Breast epithelium (tissue), 3 donors: ENCODE measurements around the gene POR.

Experiments
- POLR2A ChIP-seq: fragments of 450-650 bp; IDR thresholded peaks from one replicate; pipeline ENCODE4 v1.6.1; 2016; ENCODE audit warnings: antibody characterized with exemption, mild to moderate bottlenecking, moderate library complexity
- POLR2AphosphoS5 ChIP-seq, 3 donors: sonication (generic); formaldehyde crosslinking; IDR thresholded peaks; one replicate each; pipeline ENCODE4 v1.6.1; 2017; ENCODE audit warnings: antibody characterized with exemption in 3 of 3
- TF ChIP-seq, protein P1 (sequence below), 3 donors: fragments of 450-650 bp; IDR thresholded peaks; one replicate each; pipeline ENCODE4 v1.5.1; 2016 to 2017; ENCODE audit warnings: antibody characterized with exemption in 3 of 3, mild to moderate bottlenecking in 3 of 3, moderate library complexity in 3 of 3

DNA sequence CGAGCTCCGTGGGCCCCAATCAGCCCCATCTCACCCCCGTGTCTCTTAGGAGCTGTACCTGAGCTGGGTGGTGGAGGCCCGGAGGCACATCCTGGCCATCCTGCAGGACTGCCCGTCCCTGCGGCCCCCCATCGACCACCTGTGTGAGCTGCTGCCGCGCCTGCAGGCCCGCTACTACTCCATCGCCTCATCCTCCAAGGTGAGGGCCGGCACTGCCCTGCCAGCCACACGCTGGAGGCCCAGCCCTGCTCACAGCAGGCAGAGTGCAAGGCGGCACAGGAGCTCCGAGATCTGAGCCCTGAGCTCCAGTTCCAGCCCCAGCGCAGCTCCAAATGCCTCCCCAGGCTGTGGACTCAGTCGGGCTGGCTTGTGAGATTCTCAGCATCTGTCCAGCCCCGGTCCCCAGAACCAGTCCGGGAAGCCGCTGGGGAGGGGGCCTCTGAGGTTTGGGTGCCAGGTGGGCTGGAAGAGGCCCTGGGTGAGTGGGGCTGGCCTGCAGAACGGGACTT lies 70.1 kb downstream of the POR start:
- TF ChIP-seq, protein P1, sequence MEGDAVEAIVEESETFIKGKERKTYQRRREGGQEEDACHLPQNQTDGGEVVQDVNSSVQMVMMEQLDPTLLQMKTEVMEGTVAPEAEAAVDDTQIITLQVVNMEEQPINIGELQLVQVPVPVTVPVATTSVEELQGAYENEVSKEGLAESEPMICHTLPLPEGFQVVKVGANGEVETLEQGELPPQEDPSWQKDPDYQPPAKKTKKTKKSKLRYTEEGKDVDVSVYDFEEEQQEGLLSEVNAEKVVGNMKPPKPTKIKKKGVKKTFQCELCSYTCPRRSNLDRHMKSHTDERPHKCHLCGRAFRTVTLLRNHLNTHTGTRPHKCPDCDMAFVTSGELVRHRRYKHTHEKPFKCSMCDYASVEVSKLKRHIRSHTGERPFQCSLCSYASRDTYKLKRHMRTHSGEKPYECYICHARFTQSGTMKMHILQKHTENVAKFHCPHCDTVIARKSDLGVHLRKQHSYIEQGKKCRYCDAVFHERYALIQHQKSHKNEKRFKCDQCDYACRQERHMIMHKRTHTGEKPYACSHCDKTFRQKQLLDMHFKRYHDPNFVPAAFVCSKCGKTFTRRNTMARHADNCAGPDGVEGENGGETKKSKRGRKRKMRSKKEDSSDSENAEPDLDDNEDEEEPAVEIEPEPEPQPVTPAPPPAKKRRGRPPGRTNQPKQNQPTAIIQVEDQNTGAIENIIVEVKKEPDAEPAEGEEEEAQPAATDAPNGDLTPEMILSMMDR (IDR thresholded peaks at IDR 0.05) = no peak
- TF ChIP-seq POLR2A = no peak
- no peak for TF ChIP-seq POLR2AphosphoS5 (IDR thresholded peaks at IDR 0.05)
